Thymus (tissue), 11 donors: ENCODE data around the gene MPRIP. TPM values are rescaled to one million over a fixed set of nuclear protein-coding genes. Genes with fewer than 3 reads are reported as not detected.

Experiments
- DNase-seq, 9 donors: peaks; one replicate each; pipeline ENCODE4 v3.0.0-alpha.2; 2013; ENCODE audit warnings: low spot score in 9 of 9, low read depth in 6 of 9, missing footprints in 1 of 9
- H3K27ac ChIP-seq, 2 donors: one replicate each; pipeline ENCODE4 v1.5.1; 2013; ENCODE audit warnings: control low read depth in 1 of 2, low read depth in 1 of 2, low read length in 1 of 2, mild to moderate bottlenecking in 1 of 2, moderate library complexity in 1 of 2
- H3K27me3 ChIP-seq, 2 donors: one replicate each; pipeline ENCODE4 v1.5.1; 2013; ENCODE audit warnings: low read length in 1 of 2; ENCODE audit not compliant: control insufficient read depth in 2 of 2, insufficient read depth in 1 of 2
- H3K36me3 ChIP-seq, 2 donors: one replicate each; pipeline ENCODE4 v1.5.1; 2013; ENCODE audit warnings: low read length in 1 of 2, mild to moderate bottlenecking in 1 of 2, moderate library complexity in 1 of 2; ENCODE audit not compliant: control insufficient read depth in 2 of 2, insufficient read depth in 2 of 2
- H3K4me1 ChIP-seq, 2 donors: one replicate each; pipeline ENCODE4 v1.5.1; 2013; ENCODE audit warnings: low read length in 2 of 2; ENCODE audit not compliant: control insufficient read depth in 2 of 2, insufficient read depth in 2 of 2
- H3K4me3 ChIP-seq, 2 donors: one replicate each; pipeline ENCODE4 v1.5.1; 2013; ENCODE audit warnings: low read length in 2 of 2, control low read depth in 1 of 2, mild to moderate bottlenecking in 1 of 2
- H3K9me3 ChIP-seq, 2 donors: one replicate each; pipeline ENCODE4 v1.5.1; 2013; ENCODE audit warnings: low read length in 1 of 2, mild to moderate bottlenecking in 1 of 2; ENCODE audit not compliant: control insufficient read depth in 2 of 2, insufficient read depth in 1 of 2
- WGBS: extraction: QIAGEN DNeasy Blood & Tissue Kit; methylation state at CpG from one replicate; pipeline ENCODE4 v1.1.7; 2013; 5-methylcytosine and 5-hydroxymethylcytosine counted together
- polyA plus RNA-seq: library from polyadenylated mRNA; stranded (reverse); fragments of 200-250 nt; gene quantifications from one replicate; pipeline ENCODE4 v1.2.3, GENCODE V29; 2013
- total RNA-seq: library from RNA; stranded (reverse); fragments of 120-200 nt; gene quantifications from one replicate; pipeline ENCODE4 v1.2.4, GENCODE V29; 2013
- donor health status: healthy.

Gene MPRIP
- total and polyA plus RNA-seq, 2 donors: 99.8 to 137 TPM

DNA sequence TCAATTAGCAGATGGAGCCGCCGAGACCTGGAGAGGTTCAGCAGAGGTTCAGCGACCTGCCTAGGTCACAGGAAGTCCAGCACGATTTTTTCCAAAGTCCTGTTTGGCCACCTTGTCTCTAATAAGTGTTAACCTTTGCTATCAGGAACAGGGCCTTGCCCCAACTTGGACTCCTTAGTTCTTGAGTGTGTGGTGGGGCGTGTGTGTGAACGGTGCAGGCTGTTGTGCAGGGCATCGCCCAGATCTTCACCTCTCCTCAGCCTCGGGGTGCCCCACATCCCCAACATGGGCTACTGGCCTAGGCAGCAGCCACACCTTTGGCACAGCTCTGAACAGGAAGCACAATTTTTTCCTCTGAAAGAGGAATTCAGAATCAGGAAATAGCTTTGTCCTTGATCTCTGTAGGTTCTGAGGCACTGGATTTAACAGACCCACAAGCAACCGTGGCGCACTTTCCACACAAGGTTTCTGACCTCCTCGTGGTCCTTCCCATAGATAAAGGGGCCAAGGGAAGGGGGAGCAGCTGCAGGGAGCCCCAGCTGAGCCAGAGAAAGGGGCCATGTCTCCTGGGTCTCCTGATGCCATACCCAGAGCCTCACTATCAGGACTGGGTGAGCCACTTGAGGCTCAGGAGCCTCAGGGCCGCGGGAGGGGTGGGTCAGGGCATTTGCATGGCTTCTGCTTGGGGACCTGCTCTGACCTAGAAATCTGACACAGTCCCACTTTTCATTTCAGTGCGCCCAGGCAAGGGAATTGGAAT lies 10.4 kb downstream of the MPRIP start:
- no peaks in the 10 kb centered on the region for H3K9me3 ChIP-seq
- DNase-seq: no peak
- no peak overlapping the region for H3K27ac ChIP-seq
- H3K4me3 ChIP-seq: no peak overlapping the region
- H3K36me3 ChIP-seq: peaks cover 8 to 16% of the 10 kb centered on the region in 2 donors
- WGBS: 58% methylated on average over 14 of the region's 14 CpGs
- H3K27me3 ChIP-seq: no peaks in the 10 kb centered on the region
- peaks cover 20 to 37% of the 10 kb centered on the region in 2 donors for H3K4me1 ChIP-seq

DNA sequence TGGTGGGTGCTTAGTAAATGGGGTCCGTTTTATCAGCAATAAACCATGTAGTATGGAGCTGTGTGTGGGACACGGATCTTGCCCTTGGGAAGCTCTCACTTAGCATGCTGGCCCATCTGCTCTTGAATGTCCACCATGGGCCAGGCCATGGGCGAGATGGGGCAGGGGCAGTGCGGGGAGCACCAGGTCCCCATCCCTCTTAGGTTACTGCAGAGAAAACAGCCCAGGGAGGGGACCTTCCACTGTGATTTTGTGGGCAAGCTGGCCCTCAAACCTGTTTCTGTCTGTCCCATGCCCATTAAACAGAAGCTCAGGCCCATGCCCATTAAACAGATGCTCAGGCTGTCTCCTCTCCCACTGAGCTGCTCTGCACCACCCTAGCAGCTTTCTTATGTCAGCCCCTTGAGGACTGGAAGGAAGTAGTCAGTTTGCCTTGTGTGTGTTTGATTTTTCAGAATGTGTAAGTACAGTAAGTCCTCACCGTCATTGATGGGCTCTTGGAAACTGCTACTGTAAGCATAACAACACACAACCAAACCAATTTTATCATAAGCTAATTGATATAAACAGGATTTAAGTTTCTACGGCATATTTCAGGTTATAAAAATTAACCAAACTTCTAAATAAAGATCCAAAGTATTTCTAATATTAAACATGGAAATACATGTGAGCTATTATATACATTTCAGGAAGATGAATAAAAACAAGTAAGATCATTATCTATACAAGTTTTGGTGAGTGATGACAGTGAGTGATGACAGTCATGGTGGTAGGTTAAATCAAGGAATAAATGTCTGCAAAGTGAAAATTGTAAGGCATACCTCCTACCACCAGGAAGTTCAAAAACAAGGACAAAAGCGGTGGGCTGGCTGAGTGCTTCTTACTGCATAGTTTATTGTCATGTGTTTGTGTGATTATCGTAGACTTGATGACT lies 11.5 kb downstream of the MPRIP start:
- WGBS: 94% methylated on average over 8 of the region's 8 CpGs
- no peak overlapping the region for H3K27ac ChIP-seq

DNA sequence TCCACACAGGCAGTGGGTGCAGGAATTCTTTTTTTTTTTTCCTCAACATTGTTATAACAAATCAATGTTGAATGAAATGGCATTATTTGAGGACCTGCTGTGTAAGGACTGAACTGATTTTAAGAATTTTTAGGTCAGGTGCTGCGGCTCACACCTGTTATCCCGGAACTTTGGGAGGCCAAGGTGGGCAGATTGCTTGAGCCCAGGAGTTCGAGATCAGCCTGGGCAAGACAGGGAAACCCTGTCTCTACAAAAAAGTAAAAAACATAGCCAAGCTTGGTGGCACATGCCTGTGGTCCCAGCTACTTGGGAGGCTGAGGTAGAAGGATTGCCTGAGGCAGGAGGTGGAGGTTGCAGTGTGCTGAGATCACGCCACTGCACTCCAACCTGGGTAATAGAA lies 12.4 kb downstream of the MPRIP start:
- DNase-seq: no peak
- peaks cover 16% of the 10 kb centered on the region in 2 donors for H3K36me3 ChIP-seq
- H3K4me3 ChIP-seq: no peak overlapping the region
- H3K27me3 ChIP-seq: no peaks in the 10 kb centered on the region
- 98% methylated on average over 4 of the region's 4 CpGs for WGBS
- no peak overlapping the region for H3K27ac ChIP-seq
- no peaks in the 10 kb centered on the region for H3K9me3 ChIP-seq
- peaks cover 17 to 30% of the 10 kb centered on the region in 2 donors for H3K4me1 ChIP-seq

More for the DNA sequence above, 11.5 kb downstream of the MPRIP start:
- no peak for DNase-seq
- no peaks in the 10 kb centered on the region for H3K9me3 ChIP-seq
- no peak overlapping the region for H3K4me3 ChIP-seq
- peaks cover 16% of the 10 kb centered on the region in 2 donors for H3K36me3 ChIP-seq
- H3K27me3 ChIP-seq: no peaks in the 10 kb centered on the region
- H3K4me1 ChIP-seq: peaks cover 17 to 30% of the 10 kb centered on the region in 2 donors

DNA sequence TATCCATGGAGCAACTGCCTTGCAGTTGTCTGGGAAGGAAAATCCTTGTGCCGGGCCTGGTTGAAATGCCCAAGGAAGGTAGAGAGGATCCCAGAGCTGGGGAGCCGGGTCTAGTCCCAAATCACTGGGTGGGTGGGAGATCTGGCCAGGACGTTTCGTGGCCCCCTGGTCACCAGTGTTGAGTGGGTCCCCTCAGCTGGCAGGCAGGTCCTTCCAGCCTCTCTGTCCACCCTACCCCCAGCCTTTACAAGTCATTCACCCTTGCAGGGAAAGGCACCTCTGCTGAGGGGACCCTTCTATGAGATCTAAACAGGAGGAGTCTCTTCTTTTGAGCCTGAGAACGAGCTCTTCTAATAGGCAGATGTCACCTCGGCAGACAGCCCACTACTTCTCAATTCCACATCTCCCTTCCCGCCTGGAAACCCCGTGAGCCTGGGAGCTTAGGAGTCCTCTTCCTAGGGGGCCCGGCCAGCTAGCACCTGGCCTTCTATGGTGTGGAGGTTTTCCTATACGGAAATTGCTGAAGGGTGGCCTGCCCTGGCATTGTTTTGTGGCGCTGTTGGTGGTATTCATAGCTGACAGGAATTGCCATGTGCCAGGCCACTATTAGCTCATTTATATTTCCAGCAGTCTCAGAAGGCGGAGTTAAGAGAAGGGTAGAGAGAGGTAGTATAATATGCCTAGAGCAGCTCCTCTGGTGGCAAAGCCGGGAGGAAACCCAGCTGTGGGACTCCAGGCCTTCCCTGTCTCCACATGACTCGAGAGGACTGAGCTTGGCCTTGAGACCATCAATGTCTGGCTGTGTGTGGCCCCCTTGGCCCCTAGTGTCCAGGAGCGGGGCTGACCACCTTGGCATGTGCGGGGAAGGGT lies 13.3 kb downstream of the MPRIP start:
- 97% methylated on average over 16 of the region's 16 CpGs for WGBS
- peaks cover 17 to 30% of the 10 kb centered on the region in 2 donors for H3K4me1 ChIP-seq
- H3K27me3 ChIP-seq: no peaks in the 10 kb centered on the region
- no peak for DNase-seq
- H3K36me3 ChIP-seq: peaks cover 16 to 21% of the 10 kb centered on the region in 2 donors
- no peaks in the 10 kb centered on the region for H3K9me3 ChIP-seq
- H3K4me3 ChIP-seq: no peak overlapping the region
- H3K27ac ChIP-seq: no peak overlapping the region

DNA sequence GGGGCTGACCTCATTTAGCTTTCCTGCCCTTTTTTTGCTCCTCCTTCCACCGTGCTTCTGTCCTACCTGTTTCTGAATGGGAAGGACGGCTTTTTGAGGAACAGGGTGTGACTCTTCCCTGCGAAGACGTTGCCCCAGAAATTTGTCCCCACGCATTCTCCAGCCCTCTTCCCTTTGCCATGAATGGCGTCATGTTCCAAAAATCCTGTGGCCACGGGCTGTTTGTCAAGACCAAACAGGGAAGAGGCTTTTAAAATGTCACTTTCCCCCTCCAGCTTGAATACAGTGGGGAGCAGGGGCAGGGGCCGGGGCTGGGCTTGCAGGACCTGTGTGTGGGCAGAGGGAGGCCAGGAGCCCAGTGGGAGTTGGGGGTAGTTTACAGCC lies 13.9 kb downstream of the MPRIP start:
- Histone ChIP-seq H3K4me1 (peaks cover 14 to 26% of the 10 kb centered on the region in 2 donors), H3K27me3 (no peaks in the 10 kb centered on the region), H3K9me3 (no peaks in the 10 kb centered on the region), H3K4me3 (no peak overlapping the region), H3K36me3 (peaks cover 16 to 21% of the 10 kb centered on the region in 2 donors), H3K27ac (no peak overlapping the region)
- DNase-seq: no peak
- WGBS: 91% methylated on average over 8 of the region's 8 CpGs

DNA sequence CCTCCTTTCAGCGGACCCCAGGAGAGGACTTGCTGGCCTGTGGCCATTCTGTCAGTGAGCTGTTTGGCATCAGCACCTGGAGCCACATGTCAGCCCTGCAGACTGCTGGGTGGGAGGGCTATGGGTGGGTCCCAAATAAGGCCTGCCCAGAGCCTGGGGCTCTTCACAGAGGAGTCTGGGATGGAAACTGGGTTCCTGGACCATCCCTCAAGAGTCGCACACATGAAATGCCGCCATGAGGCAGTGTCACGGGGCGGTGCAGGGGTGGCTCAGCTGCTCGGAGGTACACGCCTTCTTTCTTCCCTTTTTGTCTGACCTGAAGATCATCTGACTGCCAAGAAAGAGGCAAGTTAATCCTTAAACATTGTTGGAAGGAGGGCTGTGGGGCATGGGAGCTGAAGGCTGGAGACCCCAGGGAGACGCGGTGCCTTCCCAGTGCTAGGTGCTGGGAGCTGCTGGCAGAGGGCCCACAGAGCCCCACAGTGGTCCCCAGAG lies 14.8 kb downstream of the MPRIP start:
- Histone ChIP-seq H3K27ac (no peak overlapping the region), H3K4me1 (peaks cover 10 to 17% of the 10 kb centered on the region in 2 donors), H3K27me3 (no peaks in the 10 kb centered on the region), H3K4me3 (no peak overlapping the region), H3K9me3 (no peaks in the 10 kb centered on the region), H3K36me3 (peaks cover 16 to 21% of the 10 kb centered on the region in 2 donors)
- no peak for DNase-seq
- WGBS: 95% methylated on average over 9 of the region's 9 CpGs

DNA sequence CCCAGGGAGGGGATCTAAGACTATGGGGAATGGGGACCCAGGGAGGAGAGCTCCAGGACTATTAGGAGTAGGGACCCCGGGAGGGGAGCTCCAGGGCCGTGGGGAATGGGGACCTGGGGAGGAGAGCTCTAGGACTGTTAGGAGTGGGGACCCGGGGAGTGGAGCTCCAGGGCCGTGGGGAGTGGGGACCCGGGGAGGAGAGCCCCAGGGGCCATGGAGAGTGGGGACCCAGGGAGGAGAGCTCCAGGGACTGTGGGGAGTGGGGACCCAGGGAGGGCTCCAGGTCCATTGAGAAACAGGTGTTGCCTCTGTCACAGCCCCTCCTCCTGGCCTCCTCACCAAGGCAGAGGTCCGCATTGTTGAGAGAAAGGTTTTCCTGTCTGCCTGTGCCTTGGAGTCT lies 16.0 kb downstream of the MPRIP start:
- Histone ChIP-seq H3K27me3 (no peaks in the 10 kb centered on the region), H3K4me3 (no peak overlapping the region), H3K4me1 (peaks cover 4 to 16% of the 10 kb centered on the region in 2 donors), H3K27ac (no peak overlapping the region), H3K36me3 (peaks cover 21 to 22% of the 10 kb centered on the region in 2 donors), H3K9me3 (peaks cover 0 to 3% of the 10 kb centered on the region in 2 donors)
- WGBS: 98% methylated on average over 6 of the region's 6 CpGs
- no peak for DNase-seq

DNA sequence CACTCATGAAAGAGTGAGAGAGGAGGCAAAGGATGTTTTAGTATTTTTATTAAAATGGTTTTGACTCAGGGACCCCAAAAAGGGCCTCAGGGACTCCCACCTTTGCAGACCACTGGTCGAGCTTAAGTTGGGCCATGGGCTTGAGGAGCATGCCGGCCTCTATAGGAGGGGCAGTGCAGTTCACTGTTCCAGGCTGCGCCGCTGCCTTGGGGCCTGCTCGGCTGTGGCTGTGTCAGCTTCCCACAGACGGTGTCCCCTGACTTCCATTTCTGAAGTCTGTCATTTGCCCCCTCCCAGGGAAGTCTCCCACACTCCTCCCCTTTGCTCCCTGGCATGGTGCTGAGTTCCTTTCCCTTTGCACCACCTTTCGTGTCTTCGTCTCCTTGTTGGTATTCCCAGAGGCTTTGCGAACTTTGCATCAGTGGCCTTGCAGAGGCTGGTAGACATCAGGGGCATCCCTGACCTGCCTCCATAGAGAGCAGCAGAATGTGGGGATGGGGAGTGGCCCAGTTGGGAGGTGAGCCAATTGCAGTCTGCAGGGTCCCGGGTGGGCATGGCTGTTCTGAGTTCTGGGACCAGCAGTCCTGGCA lies 17.1 kb downstream of the MPRIP start:
- peaks cover 23 to 24% of the 10 kb centered on the region in 2 donors for H3K36me3 ChIP-seq
- DNase-seq: no peak
- H3K4me3 ChIP-seq: no peak overlapping the region
- WGBS: 92% methylated on average over 10 of the region's 10 CpGs
- H3K27ac ChIP-seq: no peak overlapping the region
- peaks cover 0 to 3% of the 10 kb centered on the region in 2 donors for H3K9me3 ChIP-seq
- H3K27me3 ChIP-seq: no peaks in the 10 kb centered on the region
- H3K4me1 ChIP-seq: peaks cover 11 to 15% of the 10 kb centered on the region in 2 donors
